ENCODE results near the gene DIPK1A.

The DIPK1A gene

DNA sequence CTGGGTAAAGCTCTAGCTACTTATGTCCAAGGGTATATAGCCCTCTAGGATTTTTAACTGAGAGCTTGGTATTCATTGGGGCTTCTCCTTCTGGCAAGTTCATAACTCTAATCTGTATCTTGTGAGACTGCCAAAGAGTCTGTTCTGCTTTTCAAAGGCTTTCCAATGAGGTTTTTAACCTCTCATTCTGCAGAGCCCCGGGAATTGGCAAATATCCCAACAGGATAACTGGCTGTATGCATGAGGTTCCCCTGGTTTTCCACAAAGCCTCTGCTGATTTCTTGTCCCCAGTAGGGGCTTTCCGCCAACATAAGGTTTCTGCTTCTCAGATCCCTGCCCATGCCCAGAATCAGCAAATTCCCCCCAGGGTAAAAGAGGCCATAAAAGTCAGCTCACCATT lies 88.5 kb downstream of the DIPK1A start:
- Histone ChIP-seq H3K27ac (ENCODE audit: low read length) (no peak overlapping the region), H3K9ac (ENCODE audit: low read length in 2 of 2) (no peak overlapping the region), H3K36me3 (ENCODE audit: control insufficient read depth in 2 of 2, insufficient read depth in 2 of 2, low read length in 2 of 2) (peaks cover 0 to 3% of the 10 kb centered on the region in 2 donors), H3K27me3 (ENCODE audit: control insufficient read depth in 1 of 2, insufficient read depth in 2 of 2, low read length in 2 of 2) (no peaks in the 10 kb centered on the region), H3K4me1 (ENCODE audit: control insufficient read depth, insufficient read depth, low read length) (no peaks in the 10 kb centered on the region), H3K9me3 (ENCODE audit: control insufficient read depth in 2 of 2, low read length in 2 of 2) (no peaks in the 10 kb centered on the region), H3K4me3 (ENCODE audit: low read length in 2 of 2) (no peak overlapping the region)

DNA sequence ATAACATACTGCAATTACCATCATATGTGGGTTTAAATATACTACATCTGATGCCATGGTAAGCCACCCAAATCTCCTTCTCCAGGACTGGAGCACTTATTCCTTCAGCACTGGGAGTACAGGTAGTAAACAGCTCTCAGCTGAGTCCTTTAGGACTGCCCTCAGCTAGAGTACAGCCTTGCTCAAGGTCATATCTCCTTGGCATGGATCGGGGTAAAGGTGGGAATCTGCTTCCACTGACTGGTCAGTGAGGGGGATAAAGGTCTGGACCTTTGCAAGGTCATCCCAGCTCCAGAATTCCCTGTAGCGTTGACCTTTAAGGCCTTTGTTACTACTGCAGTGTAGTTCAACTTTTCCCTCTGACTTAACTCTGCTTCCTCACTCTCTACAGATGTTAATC lies 90.7 kb downstream of the DIPK1A start:
- Histone ChIP-seq H3K4me3 (ENCODE audit: low read length in 2 of 2) (no peak overlapping the region), H3K36me3 (ENCODE audit: control insufficient read depth in 2 of 2, insufficient read depth in 2 of 2, low read length in 2 of 2) (peaks cover 0 to 3% of the 10 kb centered on the region in 2 donors), H3K4me1 (ENCODE audit: control insufficient read depth, insufficient read depth, low read length) (no peaks in the 10 kb centered on the region), H3K9ac (ENCODE audit: low read length in 2 of 2) (no peak overlapping the region), H3K27me3 (ENCODE audit: control insufficient read depth in 1 of 2, insufficient read depth in 2 of 2, low read length in 2 of 2) (no peaks in the 10 kb centered on the region), H3K9me3 (ENCODE audit: control insufficient read depth in 2 of 2, low read length in 2 of 2) (no peaks in the 10 kb centered on the region), H3K27ac (ENCODE audit: low read length) (no peak overlapping the region)

DNA sequence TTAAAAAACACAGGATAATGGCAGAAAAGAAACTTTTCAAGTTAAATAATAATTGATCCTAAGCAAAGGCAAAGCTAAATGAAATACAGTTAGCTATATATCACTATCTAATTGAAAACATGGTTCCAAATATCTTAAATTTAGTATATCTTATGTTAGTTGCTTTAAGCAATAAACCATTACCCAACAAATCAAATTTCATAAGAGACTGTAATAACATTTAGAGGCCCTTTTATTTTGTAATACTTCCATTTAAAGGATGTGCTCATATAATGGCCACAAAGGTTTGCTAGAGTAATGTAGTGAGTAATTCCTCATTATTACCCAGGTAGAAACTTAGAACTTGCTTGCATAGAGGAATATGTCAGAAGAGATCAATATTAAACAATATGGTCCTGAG lies 97.1 kb downstream of the DIPK1A start:
- no peaks in the 10 kb centered on the region for H3K36me3 ChIP-seq (ENCODE audit: control insufficient read depth in 2 of 2, insufficient read depth in 2 of 2, low read length in 2 of 2)
- no peak overlapping the region for H3K4me3 ChIP-seq (ENCODE audit: low read length in 2 of 2)
- no peak overlapping the region for H3K27ac ChIP-seq (ENCODE audit: low read length)
- H3K4me1 ChIP-seq (ENCODE audit: control insufficient read depth, insufficient read depth, low read length) = peaks cover 3% of the 10 kb centered on the region
- H3K9ac ChIP-seq (ENCODE audit: low read length in 2 of 2) = no peak overlapping the region
- no peaks in the 10 kb centered on the region for H3K27me3 ChIP-seq (ENCODE audit: control insufficient read depth in 1 of 2, insufficient read depth in 2 of 2, low read length in 2 of 2)
- no peaks in the 10 kb centered on the region for H3K9me3 ChIP-seq (ENCODE audit: control insufficient read depth in 2 of 2, low read length in 2 of 2)

DNA sequence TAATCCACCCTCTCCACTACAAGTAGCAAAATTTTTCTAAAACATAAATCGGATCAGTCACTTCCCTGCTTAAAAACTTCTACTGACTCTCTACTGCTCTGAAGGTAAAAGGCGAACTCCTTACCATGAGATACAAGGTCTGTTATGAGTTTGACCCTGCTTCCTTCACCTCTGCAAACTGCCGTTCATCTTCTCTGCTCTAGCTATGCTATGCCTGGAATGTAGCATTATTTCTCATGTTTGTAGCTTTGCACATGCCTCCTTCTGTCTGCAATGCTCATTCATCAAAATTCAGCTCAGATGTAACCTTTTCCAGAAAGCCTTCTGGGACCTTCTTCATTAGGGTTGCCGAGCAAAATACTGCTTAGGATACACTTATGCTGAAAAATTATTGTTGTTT lies 98.7 kb downstream of the DIPK1A start:
- Histone ChIP-seq H3K9ac (ENCODE audit: low read length in 2 of 2) (no peak overlapping the region), H3K27me3 (ENCODE audit: control insufficient read depth in 1 of 2, insufficient read depth in 2 of 2, low read length in 2 of 2) (no peaks in the 10 kb centered on the region), H3K9me3 (ENCODE audit: control insufficient read depth in 2 of 2, low read length in 2 of 2) (no peaks in the 10 kb centered on the region), H3K4me1 (ENCODE audit: control insufficient read depth, insufficient read depth, low read length) (peaks cover 3% of the 10 kb centered on the region), H3K36me3 (ENCODE audit: control insufficient read depth in 2 of 2, insufficient read depth in 2 of 2, low read length in 2 of 2) (no peaks in the 10 kb centered on the region), H3K4me3 (ENCODE audit: low read length in 2 of 2) (no peak overlapping the region), H3K27ac (ENCODE audit: low read length) (no peak overlapping the region)

- Histone ChIP-seq H3K27me3 (ENCODE audit: control insufficient read depth in 1 of 2, insufficient read depth in 2 of 2, low read length in 2 of 2) (no peaks in the 10 kb centered on the region), H3K27ac (ENCODE audit: low read length) (no peak overlapping the region), H3K9ac (ENCODE audit: low read length in 2 of 2) (peak overlapping the region in 1 of 2 donors; percentile 36), H3K9me3 (ENCODE audit: control insufficient read depth in 2 of 2, low read length in 2 of 2) (no peaks in the 10 kb centered on the region), H3K4me1 (ENCODE audit: control insufficient read depth, insufficient read depth, low read length) (peaks cover 3% of the 10 kb centered on the region), H3K36me3 (ENCODE audit: control insufficient read depth in 2 of 2, insufficient read depth in 2 of 2, low read length in 2 of 2) (peaks cover 0 to under 1% of the 10 kb centered on the region in 2 donors), H3K4me3 (ENCODE audit: low read length in 2 of 2) (peak overlapping the region; percentile 28 to 50)
Observed at GRCh38 chr1:92859400-92860039, 101.7 kb downstream of the DIPK1A start.

GRCh38 chr1:92858564-92859399 lies 102.5 kb downstream of the DIPK1A start:
- H3K9ac ChIP-seq (ENCODE audit: low read length in 2 of 2) = peak overlapping the region; percentile 1 to 36
- no peak overlapping the region for H3K27ac ChIP-seq (ENCODE audit: low read length)
- peak overlapping the region; percentile 28 to 50 for H3K4me3 ChIP-seq (ENCODE audit: low read length in 2 of 2)
- peaks cover 3% of the 10 kb centered on the region for H3K4me1 ChIP-seq (ENCODE audit: control insufficient read depth, insufficient read depth, low read length)
- peaks cover 0 to 2% of the 10 kb centered on the region in 2 donors for H3K36me3 ChIP-seq (ENCODE audit: control insufficient read depth in 2 of 2, insufficient read depth in 2 of 2, low read length in 2 of 2)
- H3K27me3 ChIP-seq (ENCODE audit: control insufficient read depth in 1 of 2, insufficient read depth in 2 of 2, low read length in 2 of 2) = no peaks in the 10 kb centered on the region
- no peaks in the 10 kb centered on the region for H3K9me3 ChIP-seq (ENCODE audit: control insufficient read depth in 2 of 2, low read length in 2 of 2)

DNA sequence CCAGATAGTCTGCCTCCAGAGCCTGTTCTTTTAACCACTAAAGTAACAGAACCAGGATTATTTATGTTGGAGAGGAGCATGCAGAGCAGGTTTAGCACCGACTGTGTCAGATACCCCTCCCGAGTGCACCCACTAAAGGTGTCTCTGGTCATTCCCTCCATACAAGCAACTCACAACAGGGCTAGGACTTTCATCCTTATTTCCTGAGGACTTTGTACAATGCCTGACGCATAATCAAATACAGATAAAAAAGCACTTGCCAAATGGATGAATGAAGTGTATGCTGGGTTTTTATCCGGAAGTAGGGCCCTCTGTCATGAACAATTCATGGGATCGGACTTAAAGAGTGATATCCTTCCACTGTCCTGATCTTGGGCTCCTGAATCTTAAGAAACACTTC lies 103.4 kb downstream of the DIPK1A start:
- H3K4me1 ChIP-seq (ENCODE audit: control insufficient read depth, insufficient read depth, low read length) = peaks cover 3% of the 10 kb centered on the region
- no peak overlapping the region for H3K9ac ChIP-seq (ENCODE audit: low read length in 2 of 2)
- no peak overlapping the region for H3K27ac ChIP-seq (ENCODE audit: low read length)
- H3K4me3 ChIP-seq (ENCODE audit: low read length in 2 of 2) = no peak overlapping the region
- H3K9me3 ChIP-seq (ENCODE audit: control insufficient read depth in 2 of 2, low read length in 2 of 2) = no peaks in the 10 kb centered on the region
- H3K27me3 ChIP-seq (ENCODE audit: control insufficient read depth in 1 of 2, insufficient read depth in 2 of 2, low read length in 2 of 2) = no peaks in the 10 kb centered on the region
- peaks cover 0 to 2% of the 10 kb centered on the region in 2 donors for H3K36me3 ChIP-seq (ENCODE audit: control insufficient read depth in 2 of 2, insufficient read depth in 2 of 2, low read length in 2 of 2)

DNA sequence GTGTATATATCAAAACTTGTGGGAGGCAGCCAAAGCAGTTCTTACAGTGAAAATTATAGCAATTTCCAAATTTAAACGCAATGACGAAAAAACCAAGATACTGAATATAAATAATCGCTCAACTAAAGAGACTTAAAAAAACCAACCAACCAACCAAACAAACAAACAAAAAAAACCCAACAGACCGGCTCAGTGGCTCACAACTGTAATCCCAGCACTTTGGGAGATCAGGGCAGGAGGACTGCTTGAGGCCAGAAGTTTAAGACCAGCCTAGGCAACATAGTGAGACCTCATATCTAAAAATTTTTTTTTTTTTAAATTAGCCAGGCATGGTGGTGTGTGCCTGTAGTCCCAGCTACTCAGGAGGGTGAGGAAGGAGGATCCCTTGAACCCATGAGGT lies 106.0 kb downstream of the DIPK1A start:
- Histone ChIP-seq H3K9ac (ENCODE audit: low read length in 2 of 2) (no peak overlapping the region), H3K4me1 (ENCODE audit: control insufficient read depth, insufficient read depth, low read length) (peaks cover 3% of the 10 kb centered on the region), H3K27ac (ENCODE audit: low read length) (no peak overlapping the region), H3K27me3 (ENCODE audit: control insufficient read depth in 1 of 2, insufficient read depth in 2 of 2, low read length in 2 of 2) (no peaks in the 10 kb centered on the region), H3K4me3 (ENCODE audit: low read length in 2 of 2) (no peak overlapping the region), H3K9me3 (ENCODE audit: control insufficient read depth in 2 of 2, low read length in 2 of 2) (no peaks in the 10 kb centered on the region), H3K36me3 (ENCODE audit: control insufficient read depth in 2 of 2, insufficient read depth in 2 of 2, low read length in 2 of 2) (peaks cover 1 to 2% of the 10 kb centered on the region in 2 donors)

- no peak overlapping the region for H3K9ac ChIP-seq (ENCODE audit: low read length in 2 of 2)
- peaks cover 4 to 5% of the 10 kb centered on the region in 2 donors for H3K36me3 ChIP-seq (ENCODE audit: control insufficient read depth in 2 of 2, insufficient read depth in 2 of 2, low read length in 2 of 2)
- H3K4me1 ChIP-seq (ENCODE audit: control insufficient read depth, insufficient read depth, low read length) = no peaks in the 10 kb centered on the region
- H3K9me3 ChIP-seq (ENCODE audit: control insufficient read depth in 2 of 2, low read length in 2 of 2) = no peaks in the 10 kb centered on the region
- H3K4me3 ChIP-seq (ENCODE audit: low read length in 2 of 2) = no peak overlapping the region
- H3K27me3 ChIP-seq (ENCODE audit: control insufficient read depth in 1 of 2, insufficient read depth in 2 of 2, low read length in 2 of 2) = no peaks in the 10 kb centered on the region
- H3K27ac ChIP-seq (ENCODE audit: low read length) = no peak overlapping the region
Observed at GRCh38 chr1:92854101-92854785, 107.0 kb downstream of the DIPK1A start.

- Histone ChIP-seq H3K4me3 (ENCODE audit: low read length in 2 of 2) (no peak overlapping the region), H3K9ac (ENCODE audit: low read length in 2 of 2) (no peak overlapping the region), H3K36me3 (ENCODE audit: control insufficient read depth in 2 of 2, insufficient read depth in 2 of 2, low read length in 2 of 2) (peaks cover 4 to 5% of the 10 kb centered on the region in 2 donors), H3K4me1 (ENCODE audit: control insufficient read depth, insufficient read depth, low read length) (no peaks in the 10 kb centered on the region), H3K9me3 (ENCODE audit: control insufficient read depth in 2 of 2, low read length in 2 of 2) (no peaks in the 10 kb centered on the region), H3K27me3 (ENCODE audit: control insufficient read depth in 1 of 2, insufficient read depth in 2 of 2, low read length in 2 of 2) (no peaks in the 10 kb centered on the region), H3K27ac (ENCODE audit: low read length) (no peak overlapping the region)
Observed at GRCh38 chr1:92853299-92853698, 108.0 kb downstream of the DIPK1A start.
